NOMO-1 treated with dmso at 0.1 percent for 144 hours (cell line): Measurements from ENCODE around the gene PAQR8.

Experiments
- DNase-seq: peaks from one replicate; lab custom pipeline; 2025; ENCODE audit not compliant: unreplicated experiment; lab: John Stamatoyannopoulos, UW

PAQR8 gene

DNA sequence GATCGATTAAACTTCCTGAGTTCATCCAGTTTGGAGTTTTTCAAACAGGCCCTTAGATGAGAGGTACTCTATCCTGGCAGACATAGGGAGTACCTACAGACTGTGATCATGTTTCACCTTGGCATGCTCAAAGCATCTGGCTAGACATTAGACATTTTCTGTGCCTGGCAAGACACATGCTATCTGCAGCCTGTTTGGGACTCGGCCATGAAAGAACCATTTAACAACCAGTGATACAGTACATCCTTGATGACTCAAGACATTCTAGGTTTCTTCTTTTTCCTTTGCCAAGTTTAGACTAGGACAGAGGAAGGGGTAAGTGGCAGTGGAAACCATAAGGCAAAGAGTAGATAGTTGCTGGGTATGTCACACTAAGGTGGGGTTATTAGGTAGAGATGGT, 15.4 kb upstream of the PAQR8 start:
- no peak for DNase-seq

DNA sequence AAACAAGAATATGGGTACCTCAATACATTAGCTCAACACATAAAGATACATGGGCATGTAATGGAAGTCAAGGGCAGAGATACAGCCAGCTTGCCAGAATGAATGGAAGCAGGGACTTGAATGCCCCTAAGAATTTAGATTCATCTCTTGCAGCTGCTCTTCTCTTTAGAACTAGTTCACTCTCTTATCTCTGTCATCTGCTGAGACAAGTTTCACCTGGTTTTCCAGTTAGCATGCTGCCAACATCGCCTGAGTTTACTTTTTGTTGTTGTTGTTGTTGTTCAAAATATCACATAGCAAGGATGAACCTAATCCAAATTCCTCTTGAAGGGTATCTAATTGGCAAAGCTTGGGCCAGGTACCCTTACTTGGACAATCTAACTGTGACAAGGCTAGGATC, 14.1 kb upstream of the PAQR8 start:
- no peak for DNase-seq

DNA sequence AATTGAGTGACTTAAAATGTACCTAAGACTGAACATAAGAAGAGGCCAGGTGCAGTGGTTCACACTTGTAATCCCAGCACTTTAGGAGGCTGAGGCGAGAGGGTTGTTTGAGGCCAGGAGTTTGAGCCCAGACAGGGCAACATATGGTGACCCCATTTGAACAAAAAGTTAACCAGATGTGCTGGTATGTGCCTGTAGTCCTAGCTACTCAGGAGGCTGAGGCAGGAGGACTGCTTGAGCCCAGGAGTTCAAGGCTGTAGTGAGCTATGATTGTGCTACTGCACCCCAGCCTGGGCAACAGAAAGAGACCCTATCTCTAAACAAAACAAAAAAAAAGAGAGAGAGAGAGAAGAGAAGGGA, 10.1 kb upstream of the PAQR8 start:
- no peak for DNase-seq

- peak; percentile 92 for DNase-seq
Observed at GRCh38 chr6:52352239-52353018, 9.5 kb upstream of the PAQR8 start.

GRCh38 chr6:52356017-52356416, 5.9 kb upstream of the PAQR8 start:
- no peak for DNase-seq

- DNase-seq = no peak
Observed at GRCh38 chr6:52359403-52359802, 2.5 kb upstream of the PAQR8 start.

GRCh38 chr6:52360028-52360427, 1.9 kb upstream of the PAQR8 start:
- no peak for DNase-seq

GRCh38 chr6:52360601-52361413, 1.1 kb upstream of the PAQR8 start:
- DNase-seq = no peak

DNA sequence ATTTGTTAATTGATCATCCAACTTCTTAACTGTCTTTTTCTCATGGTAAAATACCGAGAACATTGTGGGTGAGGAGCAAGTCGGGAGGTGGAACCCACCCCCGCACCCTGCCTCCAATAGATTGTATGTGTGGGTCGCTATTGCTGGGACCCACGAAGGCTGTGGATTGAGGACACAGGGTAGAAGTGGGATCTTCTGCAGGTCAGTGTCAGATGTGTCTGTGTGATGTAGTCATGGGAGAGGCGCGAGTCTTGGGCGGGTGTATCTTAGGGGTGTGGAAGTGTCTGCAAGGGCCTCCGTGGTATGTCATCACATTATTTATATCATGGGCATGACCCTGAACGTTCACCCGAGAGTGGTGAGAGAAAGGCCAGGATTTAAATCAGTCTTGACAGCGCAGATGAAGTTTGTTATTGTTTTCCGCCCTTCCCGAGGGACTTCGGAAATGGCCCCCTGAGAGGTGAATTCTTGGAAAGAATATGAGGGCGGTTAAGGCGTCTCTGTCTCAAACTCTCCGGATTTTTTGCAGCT, 472 bp upstream of the PAQR8 start:
- peak; percentile 49 for DNase-seq

DNA sequence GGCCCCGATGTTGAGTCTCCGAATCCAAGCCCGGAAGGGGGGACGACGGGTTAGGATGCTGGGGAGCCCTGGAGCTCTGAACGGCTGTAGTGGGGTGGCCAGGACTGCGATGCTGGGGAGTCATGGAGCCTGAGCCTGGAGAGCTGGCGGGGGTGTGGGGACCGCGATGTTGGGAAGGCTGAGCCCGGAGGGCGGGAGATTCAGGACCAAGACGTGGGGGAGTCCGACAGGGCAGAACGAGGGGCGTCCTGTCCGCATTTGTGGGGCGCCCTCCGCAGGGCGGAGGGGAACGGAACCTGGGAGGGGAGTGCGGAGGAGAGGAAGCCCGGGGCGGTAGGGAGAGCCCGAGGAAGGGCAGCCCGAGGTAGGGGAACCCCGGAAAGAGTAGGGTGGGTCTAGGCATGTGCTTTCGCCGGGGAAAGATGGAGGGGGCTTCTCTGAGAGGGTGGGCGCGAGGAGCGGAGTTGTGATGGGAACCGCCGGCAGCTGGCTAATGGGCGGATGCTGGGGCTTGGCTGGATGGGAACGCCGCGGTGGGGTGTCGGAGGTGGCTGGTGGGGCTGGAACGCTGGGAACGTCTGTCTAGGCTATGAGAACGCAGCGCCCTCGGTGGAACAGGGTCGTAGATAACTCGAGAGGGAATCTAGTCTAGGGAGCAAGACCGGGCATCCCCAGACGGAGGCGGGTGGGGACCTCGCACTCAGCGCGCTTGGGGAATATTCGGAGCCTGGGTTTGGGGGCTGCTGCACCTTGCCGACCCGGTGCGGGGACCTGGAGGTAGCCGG, 684 bp downstream of the PAQR8 start:
- peak; percentile 23 for DNase-seq

DNA sequence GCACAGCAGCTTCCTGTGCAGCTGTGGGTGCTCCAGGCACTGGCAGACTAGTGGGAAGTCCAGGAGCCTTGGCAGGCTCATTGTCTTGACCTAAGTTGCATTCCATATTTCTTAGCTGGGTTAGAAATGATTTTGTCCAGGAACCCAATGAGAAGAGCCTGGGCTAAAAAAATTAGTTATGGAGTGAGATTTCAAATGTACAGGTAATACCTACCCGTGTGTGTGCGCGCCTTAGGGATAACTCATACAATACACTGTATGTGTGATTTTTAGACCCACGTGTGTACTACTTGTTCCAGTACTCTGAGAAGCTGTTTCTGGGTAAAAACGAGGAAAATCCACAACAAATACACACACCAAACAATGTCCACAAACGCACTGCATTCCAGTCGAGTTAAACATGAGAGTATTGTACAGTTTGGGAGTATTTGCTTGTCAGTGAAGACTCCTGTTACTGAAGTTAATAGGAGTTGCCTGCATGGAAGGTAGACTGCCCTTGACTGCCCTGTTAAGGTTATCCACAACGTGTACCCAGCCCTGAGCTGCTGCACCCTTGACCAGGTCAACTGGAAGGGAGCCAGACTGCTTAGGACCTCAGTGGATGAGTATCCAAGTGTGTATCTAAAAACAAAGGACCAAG, 1.4 kb downstream of the PAQR8 start:
- no peak for DNase-seq

DNA sequence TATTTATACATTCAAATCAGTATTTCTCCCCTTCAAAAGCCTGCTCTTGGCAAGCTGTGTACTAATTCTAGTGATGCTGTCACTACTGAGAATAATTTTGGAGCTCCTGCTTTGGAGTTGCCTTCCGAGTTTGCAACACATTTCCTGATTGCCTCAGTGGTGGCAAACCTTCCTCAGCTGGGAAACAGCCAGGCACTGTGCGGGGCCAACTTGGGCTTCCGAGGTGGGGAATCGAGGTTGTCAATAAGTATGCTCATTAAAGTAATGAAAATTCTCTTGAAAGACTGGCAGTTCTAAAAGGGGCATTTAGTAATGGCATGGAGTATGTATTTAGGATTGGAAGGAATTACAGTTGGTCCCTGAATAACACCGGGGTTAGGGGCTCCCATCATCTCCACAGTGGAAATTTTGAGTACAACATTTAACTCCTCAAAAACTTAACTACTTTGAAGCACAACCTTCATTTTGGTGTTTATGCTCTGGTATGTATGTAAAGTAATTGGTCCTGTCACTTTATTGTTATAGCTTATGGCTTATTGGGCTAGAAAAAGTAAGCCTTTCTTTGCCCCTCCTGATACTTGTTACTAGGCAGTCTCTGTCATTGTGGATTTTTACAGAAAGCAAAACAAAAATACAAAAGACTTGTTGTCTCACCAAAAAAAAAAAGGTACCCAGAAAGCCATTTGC, 2.7 kb downstream of the PAQR8 start:
- DNase-seq = no peak

DNA sequence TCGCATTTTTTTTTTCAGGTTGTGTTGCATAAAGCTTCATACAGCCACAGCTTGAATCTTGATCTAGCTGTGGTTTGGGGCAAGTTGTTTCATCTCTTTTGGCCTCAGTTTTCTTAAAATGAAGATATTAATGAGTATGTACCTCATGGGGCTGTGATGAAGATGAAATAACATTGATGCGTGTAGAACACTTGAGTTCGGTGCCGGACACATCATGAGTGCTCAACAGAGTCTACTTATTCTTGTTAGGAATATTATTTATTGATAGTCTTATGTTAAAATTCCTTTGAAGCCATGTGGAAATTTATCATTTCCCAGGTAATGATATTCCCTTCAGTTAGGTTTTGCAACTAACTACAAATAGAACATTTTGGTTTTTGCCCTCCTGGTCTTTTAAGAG, 3.4 kb downstream of the PAQR8 start:
- DNase-seq = no peak

- no peak for DNase-seq
Observed at GRCh38 chr6:52365866-52366540, 4.1 kb downstream of the PAQR8 start.

- DNase-seq = no peak
Observed at GRCh38 chr6:52368002-52368401, 6.1 kb downstream of the PAQR8 start.

- DNase-seq = no peak
Observed at GRCh38 chr6:52369234-52369633, 7.3 kb downstream of the PAQR8 start.

- no peak for DNase-seq
Observed at GRCh38 chr6:52371656-52372191, 9.8 kb downstream of the PAQR8 start.

DNA sequence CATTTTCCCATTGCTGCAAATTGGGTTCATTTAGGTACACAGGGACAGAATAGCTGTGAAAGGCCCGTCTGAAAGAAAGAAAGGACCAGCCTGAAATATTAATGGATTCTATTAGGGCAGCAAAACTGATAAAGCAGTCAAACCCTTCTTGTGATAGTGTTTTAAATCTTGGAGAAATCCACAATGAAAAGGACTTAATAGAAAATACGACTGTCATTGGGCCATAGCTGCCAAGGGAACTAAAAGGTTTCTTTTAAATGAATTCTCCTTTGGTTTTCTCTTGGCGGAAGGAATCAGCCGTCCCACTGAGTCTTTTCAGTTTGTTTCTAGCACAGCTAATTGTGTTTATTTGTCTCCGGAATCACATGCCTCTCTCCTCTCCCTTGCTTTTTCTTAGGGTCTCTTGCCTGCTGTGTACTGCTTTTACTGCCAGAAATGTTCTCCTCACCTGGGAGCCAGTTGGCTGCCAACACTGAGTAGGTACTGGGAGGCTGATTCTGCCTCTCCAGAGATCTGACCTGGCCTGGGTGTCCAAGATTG, 11.3 kb downstream of the PAQR8 start:
- DNase-seq = no peak

- DNase-seq = no peak
Observed at GRCh38 chr6:52374247-52374646, 12.3 kb downstream of the PAQR8 start.
